Endothelial cell of umbilical vein (primary cell): Measurements from ENCODE around the gene PCDH9. TPM values are rescaled to one million over a fixed set of nuclear protein-coding genes. Genes with fewer than 3 reads are reported as not detected.

Source experiments
- BruUV-seq: library from RNA; stranded (reverse); fragments of 400-500 nt; replicated peaks from 2 replicates; lab custom pipeline; 2021; lab: Mats Ljungman, UMichigan
- CTCF ChIA-PET: fragments of 300-600, 350-600 bp; sonication (Branson Sonifier 250); formaldehyde crosslinking; loops from one replicate; lab custom pipeline; 2021; ENCODE audit warnings: antibody characterized with exemption, inconsistent platforms; lab: Charles Lee
- POLR2A ChIA-PET: fragments of 300-600, 350-600 bp; sonication (Branson Sonifier 250); formaldehyde crosslinking; loops from one replicate; lab custom pipeline; 2021; ENCODE audit warnings: antibody characterized with exemption, inconsistent platforms; lab: Charles Lee
- DNase-seq: peaks from one replicate; pipeline ENCODE4 v3.0.0-alpha.2; 2011; ENCODE audit warnings: low read depth, low spot score
- FAIRE-seq: peaks from 2 replicates; lab custom pipeline; 2011; peaks lifted over from hg19 to GRCh38; lab: Jason Lieb, UNC
- H2AFZ ChIP-seq: 2 replicates; pipeline ENCODE4 v1.6.0; 2012; ENCODE audit warnings: low read depth, low read length, control low read depth, inconsistent platforms
- H3K27ac ChIP-seq: 2 replicates; pipeline ENCODE4 v1.5.1; 2011; ENCODE audit warnings: low read depth, mild to moderate bottlenecking, control low read depth, low read length, moderate library complexity; ENCODE audit not compliant: insufficient read depth
- H3K27me3 ChIP-seq, 2 experiments: 2 replicates each; pipeline versions ENCODE4 v1.6.0 to v1.6.1; 2011; ENCODE audit warnings: low read length in 2 of 2, mixed read lengths in 1 of 2; ENCODE audit not compliant: control insufficient read depth in 2 of 2, insufficient read depth in 2 of 2
- H3K36me3 ChIP-seq, 2 experiments: 2 replicates in 1 of 2; 3 replicates in 1 of 2; pipeline ENCODE4 v1.5.1; 2011; ENCODE audit warnings: low read length in 2 of 2, mild to moderate bottlenecking in 1 of 2, moderate library complexity in 1 of 2; ENCODE audit not compliant: control insufficient read depth in 2 of 2, insufficient read depth in 2 of 2; ENCODE audit errors: extremely low read depth in 1 of 2
- H3K4me1 ChIP-seq: 3 replicates; pipeline ENCODE4 v1.5.1; 2011; ENCODE audit warnings: mild to moderate bottlenecking, low read length; ENCODE audit not compliant: control insufficient read depth, insufficient read depth; ENCODE audit errors: extremely low read depth
- H3K4me2 ChIP-seq: 2 replicates; pipeline ENCODE4 v1.6.1; 2011; ENCODE audit warnings: low read length, control low read depth, mixed read lengths; ENCODE audit not compliant: insufficient read depth
- H3K4me3 ChIP-seq, 3 experiments: fragments of 200-600 bp in 1 of 3; sonication (generic), shearing (Covaris generic) in 1 of 3; replicated peaks in 1 of 3; 2 replicates each; pipeline ENCODE4 v1.5.1; 2011 to 2016; ENCODE audit warnings: control low read depth in 3 of 3, low read length in 3 of 3, mild to moderate bottlenecking in 2 of 3, inconsistent platforms in 1 of 3, low read depth in 1 of 3, moderate library complexity in 1 of 3; ENCODE audit not compliant: insufficient read depth in 1 of 3
- H3K79me2 ChIP-seq: 2 replicates; pipeline ENCODE4 v1.6.0; 2012; ENCODE audit warnings: low read length, inconsistent platforms; ENCODE audit not compliant: control insufficient read depth, insufficient read depth
- H3K9ac ChIP-seq: replicated peaks from 2 replicates; pipeline ENCODE3; 2011; ENCODE audit warnings: low read length, control low read depth; ENCODE audit not compliant: insufficient read depth; ENCODE audit errors: extremely low read depth
- H3K9me1 ChIP-seq: replicated peaks from 3 replicates; pipeline ENCODE4 v1.6.0; 2011; ENCODE audit warnings: mild to moderate bottlenecking, low read length; ENCODE audit not compliant: control insufficient read depth, insufficient read depth; ENCODE audit errors: extremely low read depth
- H3K9me3 ChIP-seq: replicated peaks from 2 replicates; pipeline ENCODE4 v1.5.1; 2012; ENCODE audit warnings: low read length, inconsistent platforms; ENCODE audit not compliant: control insufficient read depth, insufficient read depth
- H4K20me1 ChIP-seq: replicated peaks from 2 replicates; pipeline ENCODE3; 2011; ENCODE audit warnings: mild to moderate bottlenecking, low read length; ENCODE audit not compliant: control insufficient read depth, insufficient read depth; ENCODE audit errors: extremely low read depth
- EZH2 ChIP-seq: IDR thresholded peaks from 2 replicates; pipeline ENCODE4 v1.6.1; 2012; ENCODE audit warnings: borderline replicate concordance, low read depth, mild to moderate bottlenecking, moderate library complexity, low read length, inconsistent platforms; ENCODE audit not compliant: severe bottlenecking
- FOS ChIP-seq: IDR thresholded peaks from 2 replicates; pipeline ENCODE4 v1.6.1; 2011; ENCODE audit warnings: mild to moderate bottlenecking, low read length, moderate library complexity, borderline replicate concordance; ENCODE audit not compliant: insufficient read depth
- GATA2 ChIP-seq: IDR thresholded peaks from 2 replicates; pipeline ENCODE4 v1.7.0; 2011; ENCODE audit warnings: low read depth, mild to moderate bottlenecking, moderate library complexity, mixed read lengths, low read length; ENCODE audit not compliant: insufficient read length, insufficient read depth
- JUN ChIP-seq: IDR thresholded peaks from 2 replicates; pipeline ENCODE4 v1.6.1; 2011; ENCODE audit warnings: borderline replicate concordance, low read depth; ENCODE audit not compliant: insufficient read length, insufficient read depth
- MYC ChIP-seq: IDR thresholded peaks from one replicate; pipeline ENCODE4 v1.6.1; 2011; ENCODE audit warnings: mild to moderate bottlenecking, low read depth, low read length
- POLR2A ChIP-seq: IDR thresholded peaks from 2 replicates; pipeline ENCODE4 v1.6.1; 2012; ENCODE audit warnings: low read depth, mild to moderate bottlenecking, control low read depth, low read length
- POLR2AphosphoS5 ChIP-seq: IDR thresholded peaks from 2 replicates; pipeline ENCODE4 v1.6.1; 2012; ENCODE audit warnings: low read depth, mild to moderate bottlenecking, control low read depth, low read length, moderate library complexity; ENCODE audit not compliant: insufficient read depth
- dilution Hi-C: fragments of 300-500 bp; cut with MboI; formaldehyde crosslinking; loops from one replicate; pipeline ENCODE4 v1.15.0; 2019; ENCODE audit warnings: low sequenced_read_pairs; ENCODE audit not compliant: extremely low pct_ligation_motif_present
- intact Hi-C: fragments of 100-400 bp; cut with micrococcal nuclease; formaldehyde crosslinking; loops from one replicate; pipeline ENCODE4 v1.10.0; 2022
- polyA plus RNA-seq, 4 experiments: library from polyadenylated mRNA; depleted of rRNA in 3 of 4; stranded (reverse) in 3 of 4; unstranded in 1 of 4; fragments of >200 nt; gene quantifications; 2 replicates each; pipeline versions ENCODE4 v1.2.1 to v1.2.3, GENCODE V29; 2011 to 2012; ENCODE audit warnings: missing spikeins in 1 of 4
- total RNA-seq: library from RNA; stranded (reverse); gene quantifications from 2 replicates; pipeline ENCODE4 v1.2.3, GENCODE V29; 2021
- TF ChIP-seq, protein P1 (sequence below): IDR thresholded peaks from 2 replicates; pipeline ENCODE4 v1.6.1; 2011; ENCODE audit not compliant: insufficient read depth, insufficient read length
- TF ChIP-seq, protein P2 (sequence below), 2 donors: IDR thresholded peaks; 1 replicate in 1 of 2; 2 replicates in 1 of 2; pipeline ENCODE4 v1.5.1; 2011; ENCODE audit warnings: low read length in 2 of 2, mild to moderate bottlenecking in 2 of 2, moderate library complexity in 2 of 2, control low read depth in 1 of 2, inconsistent platforms in 1 of 2, low read depth in 1 of 2; ENCODE audit not compliant: insufficient read depth in 1 of 2; ENCODE audit errors: extremely low read depth in 1 of 2

The PCDH9 gene
- total and polyA plus RNA-seq, 2 donors (not counting 3 experiments of a cell fraction or from before 2014, with no cell fraction given) = 1.1 to 5.2 TPM

DNA sequence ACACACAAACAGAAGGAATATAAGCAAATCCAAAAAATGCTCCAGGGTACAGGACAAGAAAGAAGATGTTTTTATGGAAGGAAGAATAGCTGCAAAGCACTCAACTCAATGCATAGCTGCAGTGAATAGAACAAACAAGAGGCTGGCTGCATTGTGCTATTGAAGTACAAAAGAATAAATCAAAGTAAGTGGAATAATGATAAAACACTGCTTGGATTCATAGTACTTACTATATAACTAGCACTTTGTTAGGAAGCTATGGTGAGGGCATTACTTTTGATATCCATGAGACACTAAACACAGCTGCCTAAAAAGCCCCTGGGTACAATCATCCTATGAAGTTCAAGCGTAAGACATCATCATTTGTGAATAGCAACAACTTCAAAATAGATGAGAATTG lies 350.1 kb downstream of the PCDH9 start:
- H3K27me3 ChIP-seq = no peaks in the 10 kb centered on the region
- no peaks in the 10 kb centered on the region for H3K9me1 ChIP-seq
- H3K4me3 ChIP-seq = no peak overlapping the region
- CTCF ChIA-PET = no interaction called here
- BruUV-seq = no TSS peak
- FAIRE-seq (no peak), DNase-seq (no peak)
- dilution Hi-C loops = no loop called here
- no peaks in the 10 kb centered on the region for H3K36me3 ChIP-seq
- H4K20me1 ChIP-seq = no peaks in the 10 kb centered on the region
- no peaks in the 10 kb centered on the region for H3K79me2 ChIP-seq
- H3K9me3 ChIP-seq = no peaks in the 10 kb centered on the region
- no peak for TF ChIP-seq EZH2
- TF ChIP-seq, protein P1, sequence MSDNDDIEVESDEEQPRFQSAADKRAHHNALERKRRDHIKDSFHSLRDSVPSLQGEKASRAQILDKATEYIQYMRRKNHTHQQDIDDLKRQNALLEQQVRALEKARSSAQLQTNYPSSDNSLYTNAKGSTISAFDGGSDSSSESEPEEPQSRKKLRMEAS = no peak
- no peak for TF ChIP-seq POLR2AphosphoS5
- TF ChIP-seq POLR2A = no peak
- TF ChIP-seq, protein P2, sequence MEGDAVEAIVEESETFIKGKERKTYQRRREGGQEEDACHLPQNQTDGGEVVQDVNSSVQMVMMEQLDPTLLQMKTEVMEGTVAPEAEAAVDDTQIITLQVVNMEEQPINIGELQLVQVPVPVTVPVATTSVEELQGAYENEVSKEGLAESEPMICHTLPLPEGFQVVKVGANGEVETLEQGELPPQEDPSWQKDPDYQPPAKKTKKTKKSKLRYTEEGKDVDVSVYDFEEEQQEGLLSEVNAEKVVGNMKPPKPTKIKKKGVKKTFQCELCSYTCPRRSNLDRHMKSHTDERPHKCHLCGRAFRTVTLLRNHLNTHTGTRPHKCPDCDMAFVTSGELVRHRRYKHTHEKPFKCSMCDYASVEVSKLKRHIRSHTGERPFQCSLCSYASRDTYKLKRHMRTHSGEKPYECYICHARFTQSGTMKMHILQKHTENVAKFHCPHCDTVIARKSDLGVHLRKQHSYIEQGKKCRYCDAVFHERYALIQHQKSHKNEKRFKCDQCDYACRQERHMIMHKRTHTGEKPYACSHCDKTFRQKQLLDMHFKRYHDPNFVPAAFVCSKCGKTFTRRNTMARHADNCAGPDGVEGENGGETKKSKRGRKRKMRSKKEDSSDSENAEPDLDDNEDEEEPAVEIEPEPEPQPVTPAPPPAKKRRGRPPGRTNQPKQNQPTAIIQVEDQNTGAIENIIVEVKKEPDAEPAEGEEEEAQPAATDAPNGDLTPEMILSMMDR (IDR thresholded peaks at IDR 0.05; ENCODE audit: extremely low read depth in 1 of 2, insufficient read depth in 1 of 2, low read depth in 1 of 2, low read length in 2 of 2) = no peak
- TF ChIP-seq GATA2 = no peak
- no peak for TF ChIP-seq FOS
- no peak for TF ChIP-seq MYC
- no peak for TF ChIP-seq JUN
- POLR2A ChIA-PET = no interaction called here
- H3K4me2 ChIP-seq = no peak overlapping the region
- no peaks in the 10 kb centered on the region for H3K4me1 ChIP-seq
- intact Hi-C loops = no loop called here
- no peak overlapping the region for H2AFZ ChIP-seq
- H3K9ac ChIP-seq = no peak overlapping the region
- no peak overlapping the region for H3K27ac ChIP-seq
